ENCODE results near the gene ZKSCAN7. TPM values are rescaled to one million over a fixed set of nuclear protein-coding genes. Genes with fewer than 3 reads are reported as not detected.

The ZKSCAN7 gene
- total and polyA plus RNA-seq, 2 of the 13 experiments (the other 11 are each of a cell fraction or from before 2014, with no cell fraction given) = 2.3 to 3.8 TPM

DNA sequence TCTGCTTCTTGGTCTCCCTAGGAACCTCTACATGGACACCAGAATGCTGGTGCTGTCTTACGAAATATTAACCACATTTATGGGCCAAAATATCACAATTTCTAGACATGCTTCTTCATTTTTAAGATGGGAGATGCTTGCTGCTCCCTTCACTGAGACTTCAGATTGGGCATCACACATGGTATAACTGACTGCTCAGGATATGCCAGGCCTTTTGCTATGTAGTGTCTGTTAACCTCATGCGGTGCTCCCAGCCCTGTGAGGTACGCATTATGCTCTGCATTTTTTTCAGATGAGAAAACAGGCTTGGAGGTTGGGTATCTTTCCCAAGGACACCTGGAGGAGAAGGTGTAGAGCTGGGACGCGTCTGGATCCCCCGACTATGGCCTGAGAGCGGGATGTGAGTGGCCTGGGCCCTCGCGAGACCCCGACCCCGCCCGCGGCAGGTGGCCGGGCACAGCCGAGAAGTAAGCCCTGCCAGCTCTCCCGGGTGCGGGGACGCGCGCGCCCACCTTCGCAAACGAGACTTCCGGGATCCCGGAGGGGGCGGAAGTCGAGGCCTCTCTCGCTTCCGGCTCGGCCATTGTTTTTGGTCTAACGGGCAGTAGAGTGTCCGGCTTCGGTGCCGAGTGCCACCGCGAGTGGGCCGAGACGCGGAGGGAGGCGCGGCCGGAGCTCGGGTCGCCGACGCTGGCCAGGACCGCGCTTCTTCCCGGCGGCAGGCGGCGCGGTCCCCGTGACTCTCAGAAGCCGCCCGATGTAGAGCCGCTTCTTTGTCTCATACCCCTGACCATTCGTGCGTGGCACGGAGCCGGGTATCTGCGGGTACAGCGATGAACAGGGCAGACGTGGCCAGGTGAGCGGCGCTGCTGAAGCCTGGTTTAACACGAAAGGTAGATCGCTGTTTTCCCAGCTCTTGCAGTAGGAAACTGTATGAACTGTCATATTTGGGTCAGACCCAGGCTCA lies at the start of gene ZKSCAN7 (continued):
- TF ChIP-seq, protein P1, sequence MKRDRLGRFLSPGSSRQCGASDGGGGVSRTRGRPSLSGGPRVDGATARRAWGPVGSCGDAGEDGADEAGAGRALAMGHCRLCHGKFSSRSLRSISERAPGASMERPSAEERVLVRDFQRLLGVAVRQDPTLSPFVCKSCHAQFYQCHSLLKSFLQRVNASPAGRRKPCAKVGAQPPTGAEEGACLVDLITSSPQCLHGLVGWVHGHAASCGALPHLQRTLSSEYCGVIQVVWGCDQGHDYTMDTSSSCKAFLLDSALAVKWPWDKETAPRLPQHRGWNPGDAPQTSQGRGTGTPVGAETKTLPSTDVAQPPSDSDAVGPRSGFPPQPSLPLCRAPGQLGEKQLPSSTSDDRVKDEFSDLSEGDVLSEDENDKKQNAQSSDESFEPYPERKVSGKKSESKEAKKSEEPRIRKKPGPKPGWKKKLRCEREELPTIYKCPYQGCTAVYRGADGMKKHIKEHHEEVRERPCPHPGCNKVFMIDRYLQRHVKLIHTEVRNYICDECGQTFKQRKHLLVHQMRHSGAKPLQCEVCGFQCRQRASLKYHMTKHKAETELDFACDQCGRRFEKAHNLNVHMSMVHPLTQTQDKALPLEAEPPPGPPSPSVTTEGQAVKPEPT (CRISPR knock-in tag; IDR thresholded peaks at IDR 0.05; ENCODE audit: low read depth) = no peak
- TF ChIP-seq PHB2 (IDR thresholded peaks at IDR 0.05; ENCODE audit: partially characterized antibody) = no peak
- TF ChIP-seq ONECUT2 (CRISPR knock-in tag; IDR thresholded peaks at IDR 0.05) = no peak
- no peak for TF ChIP-seq SAFB2 (CRISPR knock-in tag; IDR thresholded peaks at IDR 0.05; ENCODE audit: borderline replicate concordance, low read depth)
- TF ChIP-seq ZEB1 (IDR thresholded peaks at IDR 0.05; ENCODE audit: insufficient replicate concordance, low read depth) = no peak
- no peak for TF ChIP-seq ZNF614 (CRISPR knock-in tag; IDR thresholded peaks at IDR 0.05; ENCODE audit: borderline replicate concordance)
- TF ChIP-seq, protein P2, sequence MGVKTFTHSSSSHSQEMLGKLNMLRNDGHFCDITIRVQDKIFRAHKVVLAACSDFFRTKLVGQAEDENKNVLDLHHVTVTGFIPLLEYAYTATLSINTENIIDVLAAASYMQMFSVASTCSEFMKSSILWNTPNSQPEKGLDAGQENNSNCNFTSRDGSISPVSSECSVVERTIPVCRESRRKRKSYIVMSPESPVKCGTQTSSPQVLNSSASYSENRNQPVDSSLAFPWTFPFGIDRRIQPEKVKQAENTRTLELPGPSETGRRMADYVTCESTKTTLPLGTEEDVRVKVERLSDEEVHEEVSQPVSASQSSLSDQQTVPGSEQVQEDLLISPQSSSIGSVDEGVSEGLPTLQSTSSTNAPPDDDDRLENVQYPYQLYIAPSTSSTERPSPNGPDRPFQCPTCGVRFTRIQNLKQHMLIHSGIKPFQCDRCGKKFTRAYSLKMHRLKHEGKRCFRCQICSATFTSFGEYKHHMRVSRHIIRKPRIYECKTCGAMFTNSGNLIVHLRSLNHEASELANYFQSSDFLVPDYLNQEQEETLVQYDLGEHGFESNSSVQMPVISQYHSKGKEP (CRISPR knock-in tag; IDR thresholded peaks at IDR 0.05) = no peak
- no peak for TF ChIP-seq ZNF446 (CRISPR knock-in tag; IDR thresholded peaks at IDR 0.05)
